GM23248 (cell line): ENCODE measurements around the gene KIR2DL1. TPM values are rescaled to one million over a fixed set of nuclear protein-coding genes. Genes with fewer than 3 reads are reported as not detected.
"Not testable (repeated sequence)": the region's sequence is repeated elsewhere in the genome, so short reads cannot be mapped to it uniquely, and the experiment has no call there.

Experiments used
- DNase-seq: peaks from one replicate; pipeline ENCODE4 v3.0.0-alpha.2; 2015
- H2AFZ ChIP-seq: fragments of 200-600 bp; sonication (generic); 2 replicates; pipeline ENCODE4 v1.6.1; 2016; ENCODE audit warnings: antibody characterized with exemption
- H3F3A ChIP-seq: fragments of 200-600 bp; sonication (generic); 2 replicates; pipeline ENCODE4 v1.6.1; 2016; ENCODE audit warnings: mild to moderate bottlenecking, antibody characterized with exemption, mixed run types; ENCODE audit not compliant: insufficient read depth
- H3K27ac ChIP-seq: fragments of 200-600 bp; sonication (generic); 2 replicates; pipeline ENCODE4 v1.5.1; 2016; ENCODE audit warnings: mild to moderate bottlenecking
- H3K27me3 ChIP-seq: fragments of 200-600 bp; sonication (generic); replicated peaks from 2 replicates; pipeline ENCODE4 v1.6.1; 2016; ENCODE audit warnings: mild to moderate bottlenecking; ENCODE audit not compliant: insufficient read depth
- H3K36me3 ChIP-seq: fragments of 200-600 bp; sonication (generic); 2 replicates; pipeline ENCODE4 v1.6.1; 2016; ENCODE audit warnings: low read depth, mild to moderate bottlenecking
- H3K4me1 ChIP-seq: fragments of 200-600 bp; sonication (generic); 2 replicates; pipeline ENCODE4 v1.6.1; 2016; ENCODE audit warnings: mild to moderate bottlenecking; ENCODE audit not compliant: insufficient read depth
- H3K4me2 ChIP-seq: fragments of 200-600 bp; sonication (generic); one replicate; pipeline ENCODE4 v1.6.1; 2016; ENCODE audit warnings: mild to moderate bottlenecking; ENCODE audit not compliant: unreplicated experiment
- H3K4me3 ChIP-seq: fragments of 200-600 bp; sonication (generic); 2 replicates; pipeline ENCODE4 v1.5.1; 2016; ENCODE audit warnings: mild to moderate bottlenecking
- H3K79me2 ChIP-seq: fragments of 200-600 bp; sonication (generic); 2 replicates; pipeline ENCODE4 v1.6.1; 2016; ENCODE audit warnings: mild to moderate bottlenecking; ENCODE audit not compliant: insufficient read depth
- H3K9ac ChIP-seq: fragments of 200-600 bp; sonication (generic); 2 replicates; pipeline ENCODE4 v1.6.1; 2016; ENCODE audit warnings: mild to moderate bottlenecking
- H3K9me2 ChIP-seq: fragments of 200-600 bp; sonication (generic); 2 replicates; pipeline ENCODE4 v1.6.1; 2016; ENCODE audit warnings: mixed run types, mild to moderate bottlenecking, moderate library complexity; ENCODE audit not compliant: insufficient read depth
- H3K9me3 ChIP-seq: fragments of 200-600 bp; sonication (generic); one replicate; pipeline ENCODE4 v1.6.1; 2017; ENCODE audit warnings: low read depth
- H4K20me1 ChIP-seq: fragments of 200-600 bp; sonication (generic); 2 replicates; pipeline ENCODE4 v1.6.0; 2016; ENCODE audit not compliant: insufficient read depth
- WGBS, 2 experiments: methylation state at CpG; one replicate each; pipeline ENCODE4 v1.1.6; 2015 to 2017; ENCODE audit warnings: low lambda C conversion rate in 2 of 2, low coverage in 1 of 2; ENCODE audit errors: missing lambda C conversion rate in 2 of 2; 5-methylcytosine and 5-hydroxymethylcytosine counted together
- in situ Hi-C: fragments of 300-500 bp; cut with MboI; formaldehyde crosslinking; loops from 2 replicates; pipeline ENCODE4 v1.15.0; 2020
- polyA plus RNA-seq: library from polyadenylated mRNA; unstranded; fragments of >200 nt; fragmentation: Nextera tagmentation; extraction: Ambion mirVana; gene quantifications from 2 replicates; pipeline ENCODE4 v1.2.1, GENCODE V29; 2016
- total RNA-seq: library from RNA; depleted of rRNA; stranded (reverse); fragments of >200 nt; shearing (Covaris generic); gene quantifications from 2 replicates; pipeline ENCODE4 v1.2.3, GENCODE V29; 2014

KIR2DL1 gene
- total and polyA plus RNA-seq, 2 experiments from 2014 or later: not detected

DNA sequence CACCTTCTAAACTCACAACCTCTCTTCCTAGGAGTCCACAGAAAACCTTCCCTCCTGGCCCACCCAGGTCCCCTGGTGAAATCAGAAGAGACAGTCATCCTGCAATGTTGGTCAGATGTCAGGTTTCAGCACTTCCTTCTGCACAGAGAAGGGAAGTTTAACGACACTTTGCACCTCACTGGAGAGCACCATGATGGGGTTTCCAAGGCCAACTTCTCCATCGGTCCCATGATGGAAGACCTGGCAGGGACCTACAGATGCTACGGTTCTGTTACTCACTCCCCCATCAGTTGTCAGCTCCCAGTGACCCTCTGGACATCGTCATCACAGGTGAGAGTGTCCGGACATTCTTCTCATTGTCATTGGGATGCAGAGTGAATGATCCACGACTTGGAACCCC lies 11.0 kb upstream of the KIR2DL1 start:
- H3K4me2 ChIP-seq, H3K4me1 ChIP-seq, H2AFZ ChIP-seq, in situ Hi-C loops, H3K9ac ChIP-seq, H3F3A ChIP-seq, H3K9me2 ChIP-seq, H3K4me3 ChIP-seq, H4K20me1 ChIP-seq, H3K27ac ChIP-seq, DNase-seq, H3K9me3 ChIP-seq, H3K79me2 ChIP-seq, H3K27me3 ChIP-seq, H3K36me3 ChIP-seq: not testable (repeated sequence)
- 9 to 18% methylated on average over 6 of the region's 6 CpGs for WGBS, 2 experiments

DNA sequence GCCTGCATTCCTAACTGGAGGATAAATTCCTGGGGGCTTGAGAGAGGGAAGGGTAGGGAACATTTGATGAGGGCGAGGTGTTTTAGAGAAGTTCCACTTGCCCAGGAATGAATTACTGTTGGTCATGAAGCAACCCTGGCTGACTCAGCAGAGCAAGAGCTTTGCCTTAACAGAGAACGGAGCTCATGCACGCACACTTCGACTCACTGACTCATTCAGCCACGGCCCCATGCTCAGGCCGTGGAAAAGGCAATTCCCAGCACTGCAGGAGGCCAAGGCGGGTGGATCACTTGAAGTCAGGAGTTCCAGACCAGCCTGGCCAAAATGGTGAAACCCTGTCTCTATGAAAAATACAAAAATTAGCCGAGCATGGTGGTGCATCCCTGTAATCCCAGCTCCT lies 5.4 kb upstream of the KIR2DL1 start:
- H3K9me2 ChIP-seq, H3K79me2 ChIP-seq, H3K9ac ChIP-seq, H3K4me3 ChIP-seq, H3K9me3 ChIP-seq, H4K20me1 ChIP-seq, H3K4me1 ChIP-seq, H3K27me3 ChIP-seq, in situ Hi-C loops, H3K4me2 ChIP-seq, H3K36me3 ChIP-seq, H2AFZ ChIP-seq, H3K27ac ChIP-seq, H3F3A ChIP-seq: not testable (repeated sequence)
- WGBS, 2 experiments: 17 to 21% methylated on average over 8 of the region's 8 CpGs
- peak; percentile 3 for DNase-seq

DNA sequence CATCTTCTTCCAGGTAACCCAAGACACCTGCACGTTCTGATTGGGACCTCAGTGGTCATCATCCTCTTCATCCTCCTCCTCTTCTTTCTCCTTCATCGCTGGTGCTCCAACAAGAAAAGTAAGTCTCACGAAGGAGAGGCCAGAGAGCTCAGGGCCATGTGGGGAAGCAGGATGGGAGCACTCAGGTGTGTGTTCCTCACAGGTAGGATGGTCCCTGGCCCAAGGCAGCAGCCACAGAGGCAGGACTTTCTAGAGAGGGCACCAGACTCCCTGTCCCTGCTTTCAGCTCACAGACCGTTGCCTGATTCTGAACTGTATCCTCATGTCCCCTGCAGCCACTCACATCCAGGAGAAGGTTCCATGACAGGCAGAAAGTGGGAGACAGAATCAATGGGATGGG lies 3.1 kb upstream of the KIR2DL1 start:
- DNase-seq, H3K36me3 ChIP-seq, H3K4me1 ChIP-seq, H3F3A ChIP-seq, in situ Hi-C loops, H3K4me3 ChIP-seq, H2AFZ ChIP-seq, H3K79me2 ChIP-seq, H3K9me3 ChIP-seq, H3K9me2 ChIP-seq, H3K9ac ChIP-seq, H3K4me2 ChIP-seq, H3K27me3 ChIP-seq, H4K20me1 ChIP-seq, H3K27ac ChIP-seq: not testable (repeated sequence)
- 17 to 24% methylated on average over 4 of the region's 4 CpGs for WGBS, 2 experiments

DNA sequence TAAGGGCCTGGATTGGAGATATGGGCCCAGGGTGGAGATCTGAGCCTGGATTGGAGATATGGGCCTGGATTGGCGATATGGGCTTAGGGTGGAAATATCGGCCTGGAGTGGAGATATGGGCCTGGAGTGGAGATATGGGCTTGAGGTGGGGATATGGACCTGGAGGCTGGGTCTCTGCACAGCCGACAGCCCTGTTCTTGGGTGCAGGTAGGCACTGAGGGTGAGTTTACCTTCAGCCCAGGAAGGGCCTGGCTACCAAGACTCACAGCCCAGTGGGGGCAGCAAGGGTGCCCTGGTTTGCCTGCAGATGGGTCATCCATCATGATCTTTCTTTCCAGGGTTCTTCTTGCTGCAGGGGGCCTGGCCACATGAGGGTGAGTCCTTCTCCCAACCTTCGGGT lies 918 bp downstream of the KIR2DL1 start:
- H3K4me1 ChIP-seq, H3K4me2 ChIP-seq, H3K9me3 ChIP-seq, H3K4me3 ChIP-seq, H3F3A ChIP-seq, H3K27me3 ChIP-seq, DNase-seq, H3K9me2 ChIP-seq, H4K20me1 ChIP-seq, H3K9ac ChIP-seq, H3K27ac ChIP-seq, H3K36me3 ChIP-seq, H3K79me2 ChIP-seq, H2AFZ ChIP-seq, in situ Hi-C loops: not testable (repeated sequence)
- 23 to 37% methylated on average over 4 of the region's 4 CpGs for WGBS, 2 experiments

DNA sequence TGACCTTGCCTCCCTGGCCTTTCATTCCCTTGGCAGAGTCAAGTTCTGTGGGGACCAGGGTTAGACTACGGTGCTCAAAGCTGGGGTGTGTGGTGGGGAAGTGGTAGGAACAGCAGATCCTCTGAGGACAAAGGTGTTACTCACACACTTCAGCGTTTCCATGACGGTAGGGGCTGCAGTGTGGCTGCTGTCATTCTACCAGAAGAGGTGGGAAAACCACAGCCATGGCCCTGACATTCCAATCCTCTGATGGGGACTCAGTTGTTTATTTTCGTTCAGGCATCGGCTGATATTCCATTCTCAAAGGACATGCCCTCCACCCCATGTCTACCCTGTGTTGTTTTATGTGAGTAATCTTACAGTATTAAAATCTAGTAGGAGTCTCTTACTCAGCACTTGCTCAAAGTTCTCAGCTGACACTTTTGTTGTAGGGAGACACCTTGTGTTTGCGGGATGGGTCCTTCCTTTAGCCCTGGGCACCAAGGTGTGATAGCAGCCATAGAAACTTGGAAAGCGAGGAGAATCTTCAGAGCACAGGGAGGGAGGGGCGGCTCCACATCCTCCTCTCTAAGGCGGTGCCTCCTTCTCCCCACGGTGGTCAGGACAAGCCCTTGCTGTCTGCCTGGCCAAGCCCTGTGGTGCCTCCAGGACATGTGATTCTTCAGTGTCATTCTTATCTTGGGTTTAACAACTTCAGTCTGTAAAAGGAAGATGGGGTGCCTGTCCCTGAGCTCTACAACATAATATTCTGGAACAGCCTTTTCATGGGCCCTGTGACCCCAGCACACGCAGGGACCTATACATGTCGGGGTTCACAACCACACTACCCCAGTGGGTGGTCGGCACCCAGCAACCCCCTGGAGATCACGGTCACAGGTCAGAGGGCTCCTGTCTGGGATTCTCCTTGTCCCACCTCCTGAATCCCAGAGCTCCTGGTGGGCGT lies 1.7 kb downstream of the KIR2DL1 start:
- H2AFZ ChIP-seq, in situ Hi-C loops, H3K27me3 ChIP-seq, H3K27ac ChIP-seq, H3K79me2 ChIP-seq, H3K36me3 ChIP-seq, H3K4me3 ChIP-seq, H3K9me3 ChIP-seq, H4K20me1 ChIP-seq, H3K4me1 ChIP-seq, DNase-seq, H3F3A ChIP-seq, H3K4me2 ChIP-seq, H3K9ac ChIP-seq, H3K9me2 ChIP-seq: not testable (repeated sequence)
- WGBS, 2 experiments: 25 to 29% methylated on average over 14 of the region's 15 CpGs

DNA sequence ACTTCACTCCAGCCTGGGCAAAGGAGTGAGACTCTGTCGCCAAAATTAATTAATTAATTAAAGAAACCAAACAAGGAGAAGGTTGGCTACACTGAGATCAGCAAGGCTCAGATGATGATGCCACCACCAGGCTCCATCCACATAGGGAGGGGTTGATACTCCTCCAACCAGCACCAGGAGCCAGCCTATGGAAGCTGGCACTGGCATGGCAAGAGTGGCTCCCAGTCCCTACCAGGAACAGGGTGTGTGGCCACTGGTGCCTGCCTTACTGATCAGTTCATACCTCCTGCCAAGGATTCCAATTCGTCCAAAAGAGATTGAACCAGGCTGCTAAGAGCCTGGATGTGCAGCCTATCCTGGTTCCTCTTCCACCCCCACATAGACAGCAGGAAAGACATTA lies 3.1 kb downstream of the KIR2DL1 start:
- H3K36me3 ChIP-seq: not testable (repeated sequence)
- WGBS, 2 experiments: 4 to 11% methylated on average over 2 of the region's 2 CpGs

DNA sequence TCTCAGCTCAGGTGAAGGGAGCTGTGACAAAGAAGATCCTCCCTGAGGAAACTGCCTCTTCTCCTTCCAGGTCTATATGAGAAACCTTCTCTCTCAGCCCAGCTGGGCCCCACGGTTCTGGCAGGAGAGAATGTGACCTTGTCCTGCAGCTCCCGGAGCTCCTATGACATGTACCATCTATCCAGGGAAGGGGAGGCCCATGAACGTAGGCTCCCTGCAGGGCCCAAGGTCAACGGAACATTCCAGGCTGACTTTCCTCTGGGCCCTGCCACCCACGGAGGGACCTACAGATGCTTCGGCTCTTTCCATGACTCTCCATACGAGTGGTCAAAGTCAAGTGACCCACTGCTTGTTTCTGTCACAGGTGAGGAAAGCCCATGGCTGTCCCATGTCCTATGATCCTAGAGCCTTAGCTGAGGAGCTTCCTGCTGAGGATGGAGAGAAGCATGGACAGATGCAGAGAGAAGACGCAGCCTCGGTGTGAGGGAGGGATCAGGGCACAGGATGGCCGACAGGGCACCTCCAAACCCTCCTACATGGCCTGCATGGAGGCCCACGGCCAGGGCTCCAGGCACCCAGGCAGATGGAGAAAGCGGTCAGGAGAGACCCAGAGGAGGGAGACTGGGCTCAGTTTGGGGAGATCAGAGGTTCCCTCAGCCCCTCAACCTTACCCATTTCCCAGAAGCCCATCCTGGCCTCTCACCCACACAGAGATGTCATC lies 5.7 kb downstream of the KIR2DL1 start:
- H3K9me2 ChIP-seq, H2AFZ ChIP-seq, H3K4me3 ChIP-seq, H3K27ac ChIP-seq, H3K27me3 ChIP-seq, in situ Hi-C loops, H3K9me3 ChIP-seq, H3K4me1 ChIP-seq, H3K36me3 ChIP-seq, H3K4me2 ChIP-seq, DNase-seq, H4K20me1 ChIP-seq, H3K79me2 ChIP-seq, H3K9ac ChIP-seq, H3F3A ChIP-seq: not testable (repeated sequence)
- 22 to 24% methylated on average over 12 of the region's 12 CpGs for WGBS, 2 experiments

More for the DNA sequence above, 3.1 kb downstream of the KIR2DL1 start:
- H3F3A ChIP-seq, H3K4me3 ChIP-seq, H3K27me3 ChIP-seq, H3K9ac ChIP-seq, H3K9me2 ChIP-seq, H3K4me1 ChIP-seq, H2AFZ ChIP-seq, H4K20me1 ChIP-seq, H3K9me3 ChIP-seq, in situ Hi-C loops, H3K27ac ChIP-seq, H3K4me2 ChIP-seq, DNase-seq, H3K79me2 ChIP-seq: not testable (repeated sequence)
